Activated CD8-positive, alpha-beta memory T cell treated with anti-CD3 and anti-CD28 coated beads, Interleukin-2, amount 10 ng/mL, durations not matched to agents 7 days and 5 days (primary cell): ENCODE data around the gene CCDC69. TPM values are rescaled to one million over a fixed set of nuclear protein-coding genes. Genes with fewer than 3 reads are reported as not detected.
A peak's percentile ranks its signal among the peaks of the same experiment; 100 is the strongest.

Experiments used
- ATAC-seq: fragments of 150-1000 bp; cut with Tn5 transposase; one replicate; pipeline ENCODE4 v1.10.0; 2021; ENCODE audit warnings: moderate library complexity
- CTCF ChIA-PET: fragments of 350-600 bp; sonication (Branson Sonifier 250); formaldehyde crosslinking; loops from one replicate; lab custom pipeline; 2021; ENCODE audit warnings: antibody characterized with exemption; lab: Charles Lee
- DNase-seq: peaks from one replicate; pipeline ENCODE4 v3.0.0-alpha.2; 2020
- H3K27ac Mint-ChIP-seq: one replicate; pipeline ENCODE4 v1.8.0; 2021; ENCODE audit warnings: mild to moderate bottlenecking, mixed read lengths
- H3K27me3 Mint-ChIP-seq: one replicate; pipeline ENCODE4 v1.8.0; 2021; ENCODE audit warnings: mixed read lengths
- H3K36me3 Mint-ChIP-seq: one replicate; pipeline ENCODE4 v1.8.0; 2021; ENCODE audit warnings: mild to moderate bottlenecking, mixed read lengths
- H3K4me1 Mint-ChIP-seq: one replicate; pipeline ENCODE4 v1.8.0; 2021; ENCODE audit warnings: mixed read lengths
- H3K4me3 Mint-ChIP-seq: one replicate; pipeline ENCODE4 v1.8.0; 2021; ENCODE audit warnings: mild to moderate bottlenecking, moderate library complexity, mixed read lengths
- H3K9me3 Mint-ChIP-seq: one replicate; pipeline ENCODE4 v1.8.0; 2022; ENCODE audit warnings: low read depth, mixed read lengths
- total RNA-seq, 2 experiments: library from RNA; stranded (reverse); gene quantifications; one replicate each; pipeline ENCODE4 v1.2.3, GENCODE V29; 2021

The CCDC69 gene
- total RNA-seq, 2 experiments from 2014 or later = 73.1 to 89.1 TPM

DNA sequence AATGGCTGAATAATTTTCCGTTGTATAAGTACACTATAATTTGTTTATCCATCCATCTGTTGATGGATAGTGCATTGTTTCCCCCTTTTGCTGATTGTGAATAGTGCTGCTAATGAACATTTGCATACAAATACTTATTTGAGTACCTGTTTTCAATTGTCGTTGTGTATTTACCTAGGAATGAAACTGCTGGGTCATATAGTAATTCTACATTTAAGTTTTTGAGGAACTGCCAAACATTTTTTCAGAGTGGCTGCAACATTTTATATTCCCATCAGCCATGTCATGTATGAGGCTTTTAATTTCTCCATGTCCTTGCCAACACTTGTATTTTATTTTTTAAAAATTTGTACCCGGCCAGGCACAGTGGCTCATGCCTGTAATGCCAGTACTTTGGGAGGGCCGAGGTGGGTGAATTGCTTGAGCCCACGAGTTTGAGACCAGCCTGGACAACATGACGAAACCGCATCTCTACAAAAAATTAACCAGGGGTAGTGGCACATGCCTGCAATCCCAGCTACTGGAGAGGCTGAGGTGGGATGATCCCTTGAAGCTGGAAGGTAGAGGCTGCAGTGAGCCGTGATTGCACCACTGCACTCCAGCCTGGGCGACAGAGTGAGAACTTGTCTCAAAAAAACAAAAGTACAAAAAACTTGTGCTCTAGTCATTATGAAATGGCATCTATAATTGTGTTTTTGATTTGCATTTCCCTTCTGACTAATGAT is 64.1 kb downstream of the CCDC69 start:
- peak overlapping the region; percentile 17 for H3K27ac Mint-ChIP-seq
- H3K27me3 Mint-ChIP-seq = no peaks in the 10 kb centered on the region
- peaks cover 20% of the 10 kb centered on the region for H3K4me1 Mint-ChIP-seq
- no peak for DNase-seq
- no peaks in the 10 kb centered on the region for H3K9me3 Mint-ChIP-seq
- H3K4me3 Mint-ChIP-seq = no peak overlapping the region
- CTCF ChIA-PET = interaction anchor here (0.6 to 8.6 kb wide), 5 partner anchors 33 to 79 kb away, joined by 3 to 90 read pairs (median 14); no protein-coding TSS in a partner anchor
- no peak for ATAC-seq
- H3K36me3 Mint-ChIP-seq = peaks cover 8% of the 10 kb centered on the region

DNA sequence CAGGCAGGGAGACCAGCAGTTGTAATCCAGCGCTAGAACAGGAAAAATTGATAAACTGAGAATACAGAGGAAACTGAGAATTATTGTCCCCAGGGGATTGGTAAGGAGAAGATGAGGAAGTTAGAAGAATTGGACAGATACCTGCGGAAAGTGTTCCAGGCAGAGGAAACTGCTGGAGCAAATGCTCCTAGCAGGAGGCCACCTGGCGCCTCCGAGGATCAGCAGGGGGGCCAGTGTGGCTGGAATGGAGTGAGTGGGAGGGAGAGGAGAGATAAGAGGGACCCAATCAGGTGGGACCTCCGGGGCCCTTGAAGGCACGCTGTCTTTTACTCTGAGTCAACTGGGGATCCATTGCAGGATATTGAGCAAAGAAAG is 65.6 kb downstream of the CCDC69 start:
- peak overlapping the region; percentile 94 for H3K27ac Mint-ChIP-seq
- no peaks in the 10 kb centered on the region for H3K27me3 Mint-ChIP-seq
- ATAC-seq (no peak), DNase-seq (no peak)
- no peaks in the 10 kb centered on the region for H3K9me3 Mint-ChIP-seq
- H3K4me1 Mint-ChIP-seq = peaks cover 29% of the 10 kb centered on the region
- H3K4me3 Mint-ChIP-seq = peak overlapping the region; percentile 94
- H3K36me3 Mint-ChIP-seq = peaks cover 20% of the 10 kb centered on the region
- CTCF ChIA-PET = interaction anchor here (0.6 to 3.4 kb wide), 10 partner anchors 8 to 106 kb away, joined by 3 to 30 read pairs (median 4); no protein-coding TSS in a partner anchor

DNA sequence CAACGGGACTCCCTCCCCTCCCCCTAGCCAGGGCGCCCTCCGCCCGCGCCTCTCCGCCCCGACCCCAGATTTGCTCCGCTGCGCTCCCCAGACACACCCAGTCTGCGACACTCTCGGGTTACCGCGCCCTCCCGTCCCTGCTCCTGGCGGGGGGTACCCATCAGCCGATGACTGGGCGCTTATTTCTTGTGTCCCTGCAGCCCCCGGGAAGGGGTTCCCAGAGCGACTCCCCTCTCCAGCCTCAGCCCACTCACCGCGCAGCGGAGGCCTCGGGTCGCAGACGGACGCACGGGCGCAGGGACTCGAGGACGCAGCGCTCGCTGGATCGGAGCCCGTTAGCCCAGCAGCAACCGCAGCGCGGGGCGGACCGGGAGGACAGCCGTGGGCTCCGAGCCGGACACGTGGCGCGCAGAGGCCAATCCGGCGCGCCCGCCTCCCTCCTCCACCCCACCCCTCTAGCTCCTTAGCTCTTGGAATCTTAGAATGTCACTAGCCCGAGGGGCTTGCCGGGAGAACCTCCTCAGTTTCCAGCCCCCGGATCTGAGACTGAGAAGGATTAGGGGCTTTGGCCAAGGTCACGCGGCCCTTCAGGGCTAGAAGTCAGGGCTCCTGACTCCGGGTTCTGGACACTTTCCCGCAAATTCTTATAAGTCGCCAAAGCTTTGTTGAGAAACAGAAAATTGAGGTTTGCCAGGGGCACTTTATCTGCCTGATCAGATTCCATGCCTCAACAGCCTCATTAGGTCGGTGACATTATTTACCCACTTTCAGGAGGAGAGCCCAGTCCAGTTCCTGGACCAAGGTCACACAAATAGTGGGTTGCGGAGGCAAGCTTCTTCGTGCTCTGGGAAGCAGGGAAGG is 66.2 kb downstream of the CCDC69 start, which contains the start of gene ANXA6:
Gene ANXA6, minus strand, starts transcription at position 354 of the 861 bp plus-strand sequence. CDS start 9,878 bp downstream, outside the sequence.
- Mint-ChIP-seq H3K27ac (peak within 1 kb of the TSS; percentile 94), H3K4me1 (peaks cover 36% of the 10 kb centered on the region), H3K27me3 (no peaks in the 10 kb centered on the region), H3K36me3 (peaks cover 25% of the 10 kb centered on the region), H3K9me3 (no peaks in the 10 kb centered on the region), H3K4me3 (peak within 1 kb of the TSS; percentile 94)
- peak; percentile 81 for DNase-seq
- peak; percentile 79 for ATAC-seq
- CTCF ChIA-PET = interaction anchor here (0.6 to 3.4 kb wide), 16 partner anchors 7 to 110 kb away, joined by 3 to 30 read pairs (median 4); no protein-coding TSS in a partner anchor

DNA sequence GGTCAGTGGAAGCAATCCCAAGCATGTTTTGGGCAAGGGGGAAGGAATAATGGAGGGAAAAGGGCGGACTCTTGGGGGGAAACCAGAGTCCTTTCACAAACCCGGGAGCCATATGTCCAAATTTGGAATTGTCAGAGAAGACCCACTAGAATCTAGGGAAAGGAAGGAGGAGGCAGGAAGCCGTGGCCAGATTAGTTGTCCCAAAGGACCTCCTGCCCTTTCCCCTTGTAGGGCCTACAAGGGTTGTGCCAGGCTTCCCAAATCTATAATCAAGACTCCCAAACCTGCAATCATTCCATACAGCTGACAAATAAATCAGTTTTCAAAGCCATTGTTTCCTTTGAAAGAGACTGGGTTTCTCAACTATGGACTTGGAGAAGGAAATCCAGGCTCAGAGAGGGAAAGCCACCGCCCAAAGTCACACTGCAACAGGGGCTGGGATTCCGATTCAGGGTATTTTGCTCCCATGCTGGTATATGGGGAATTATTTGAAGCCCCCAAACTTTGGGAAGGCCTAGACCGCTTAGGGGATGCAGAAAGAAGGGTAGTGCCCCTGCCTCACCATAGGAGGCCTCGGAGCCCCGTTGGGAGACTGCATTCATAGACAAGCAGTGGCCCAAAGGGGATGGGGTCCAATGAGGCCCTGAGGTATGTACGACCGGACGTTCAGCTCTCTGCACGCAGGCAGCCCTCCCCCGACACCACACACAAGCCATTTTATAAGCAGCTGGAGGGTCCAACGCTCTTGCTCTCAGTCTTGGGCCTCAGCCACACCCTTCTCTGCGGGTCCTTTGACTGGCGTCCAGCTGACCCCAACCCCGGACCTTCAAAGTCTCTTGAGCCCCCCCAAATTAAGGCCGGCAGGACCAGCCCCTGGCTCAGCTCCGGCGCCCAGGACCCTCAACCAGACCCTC is 67.1 kb downstream of the CCDC69 start:
- CTCF ChIA-PET = interaction anchor here (1.0 to 3.4 kb wide), 14 partner anchors 8 to 109 kb away, joined by 3 to 30 read pairs (median 7); no protein-coding TSS in a partner anchor
- peak overlapping the region; percentile 94 for H3K4me3 Mint-ChIP-seq
- peaks cover 32% of the 10 kb centered on the region for H3K36me3 Mint-ChIP-seq
- H3K27me3 Mint-ChIP-seq = no peaks in the 10 kb centered on the region
- no peaks in the 10 kb centered on the region for H3K9me3 Mint-ChIP-seq
- peak overlapping the region; percentile 94 for H3K27ac Mint-ChIP-seq
- peak; percentile 4 for ATAC-seq
- DNase-seq = peak; percentile 66
- peaks cover 45% of the 10 kb centered on the region for H3K4me1 Mint-ChIP-seq

DNA sequence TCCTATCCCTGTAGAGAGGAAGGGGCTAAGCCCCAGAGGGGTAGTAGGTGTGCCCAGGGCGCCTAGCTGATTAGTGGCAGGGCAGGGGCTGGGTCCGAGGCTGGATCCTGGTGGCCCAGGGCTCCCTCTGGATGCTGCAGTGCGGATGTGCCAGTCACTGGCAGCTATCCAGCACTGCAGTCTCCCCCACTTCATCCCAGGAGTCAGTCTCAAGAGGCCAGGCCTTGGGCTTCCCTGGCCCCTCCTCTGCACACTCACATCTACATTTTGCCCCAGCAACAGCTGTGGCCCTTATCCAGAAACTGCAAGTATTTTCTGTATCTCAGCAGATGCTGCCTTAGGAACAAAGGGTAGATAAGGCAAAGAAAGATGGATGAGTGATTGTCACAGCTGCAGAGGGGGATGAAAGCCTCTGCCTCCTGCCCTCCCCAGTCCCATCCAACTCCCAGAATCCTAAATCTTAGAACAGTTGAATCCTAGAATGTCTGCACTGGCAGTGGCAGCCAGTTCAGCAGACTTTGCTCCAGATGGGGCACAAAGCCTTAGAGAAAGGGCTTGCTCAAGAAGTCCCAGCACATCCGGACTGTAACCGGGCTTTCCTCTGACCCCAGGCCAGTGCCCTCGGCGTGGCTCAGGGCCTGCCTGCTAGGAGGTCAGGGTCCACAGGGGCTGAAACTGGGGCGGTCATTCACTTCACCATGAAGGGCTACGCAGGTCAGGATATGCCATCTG is 68.0 kb downstream of the CCDC69 start:
- Mint-ChIP-seq H3K4me3 (peak overlapping the region; percentile 94), H3K4me1 (peaks cover 53% of the 10 kb centered on the region), H3K36me3 (peaks cover 35% of the 10 kb centered on the region), H3K9me3 (no peaks in the 10 kb centered on the region), H3K27ac (peak overlapping the region; percentile 94), H3K27me3 (no peaks in the 10 kb centered on the region)
- peak; percentile 60 for DNase-seq
- ATAC-seq = peak; percentile 13
- CTCF ChIA-PET = interaction anchor here (0.6 to 3.4 kb wide), 7 partner anchors 9 to 372 kb away, joined by 3 to 20 read pairs (median 8); no protein-coding TSS in a partner anchor

DNA sequence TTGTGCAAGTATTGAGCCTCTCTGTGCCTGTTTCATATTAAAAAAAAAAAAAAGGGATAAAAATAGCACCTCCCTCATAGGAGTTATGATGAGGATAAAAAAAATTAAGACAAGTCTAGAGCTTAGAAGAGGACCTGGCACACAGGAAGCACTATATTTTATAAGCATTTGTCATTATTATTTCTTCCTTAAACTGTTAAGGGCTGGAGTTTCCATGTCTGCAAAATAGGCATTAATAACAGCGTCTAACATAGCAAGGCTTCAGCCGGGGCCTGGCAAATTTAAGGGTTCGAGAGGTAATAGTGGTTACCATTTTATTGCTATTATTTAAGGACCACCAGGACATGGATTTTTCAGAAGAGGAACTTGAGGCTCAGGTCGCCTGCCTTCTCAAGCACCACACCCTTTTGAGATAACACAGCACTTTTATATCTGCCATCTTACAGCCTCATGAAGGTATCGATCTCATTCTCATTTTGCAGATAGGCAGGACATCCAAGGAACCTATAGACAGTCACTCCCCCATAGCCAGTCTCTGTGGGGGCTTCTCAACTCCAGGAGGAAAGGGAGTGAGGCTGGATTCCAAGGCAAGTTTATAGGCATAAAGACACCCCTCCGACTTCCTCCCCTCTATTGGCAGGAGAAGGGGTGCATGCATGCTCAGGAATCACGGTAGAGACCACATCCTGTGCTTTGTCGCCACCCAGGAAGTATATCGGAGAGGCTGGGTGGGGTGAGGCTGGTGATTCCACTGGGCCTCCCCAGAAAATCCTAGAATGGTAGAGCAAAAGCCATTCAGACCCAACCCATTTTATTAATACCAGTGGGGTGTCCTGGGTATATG is 68.7 kb downstream of the CCDC69 start:
- CTCF ChIA-PET = interaction anchor here (0.8 to 3.4 kb wide), 8 partner anchors 9 to 103 kb away, joined by 3 to 20 read pairs (median 7); partner anchors contain the start of gene GM2A
- Mint-ChIP-seq H3K4me3 (peak overlapping the region; percentile 94), H3K27me3 (no peaks in the 10 kb centered on the region), H3K36me3 (peaks cover 37% of the 10 kb centered on the region), H3K4me1 (peaks cover 61% of the 10 kb centered on the region), H3K9me3 (no peaks in the 10 kb centered on the region), H3K27ac (peak overlapping the region; percentile 94)
- ATAC-seq (peak; percentile 43), DNase-seq (peak; percentile 87)

DNA sequence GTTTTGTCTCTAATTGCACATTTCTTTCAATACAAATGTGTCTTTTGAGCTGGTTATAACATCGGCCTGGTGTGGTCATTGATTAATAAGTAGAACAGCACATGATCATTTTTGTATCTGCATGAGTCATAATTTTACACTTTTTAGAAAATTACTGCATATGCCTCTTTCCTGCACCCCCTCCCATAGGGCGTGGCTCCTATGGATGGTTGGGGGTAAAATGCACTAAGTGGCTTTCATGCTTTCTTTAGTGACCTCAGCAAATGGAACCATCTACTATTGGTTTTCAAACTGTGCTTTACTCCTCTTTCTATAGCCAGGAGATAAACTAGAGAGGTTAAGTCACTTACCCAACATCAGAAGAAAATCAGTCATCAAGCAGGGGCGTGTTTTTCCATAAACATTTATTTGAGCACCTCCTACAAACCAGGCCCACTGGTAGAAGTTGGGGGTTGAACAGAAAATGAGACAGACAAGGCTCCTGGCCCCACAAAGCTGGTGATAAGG is 70.1 kb downstream of the CCDC69 start:
- H3K27ac Mint-ChIP-seq = peak overlapping the region; percentile 89
- no peaks in the 10 kb centered on the region for H3K27me3 Mint-ChIP-seq
- H3K4me3 Mint-ChIP-seq = peak overlapping the region; percentile 62
- H3K9me3 Mint-ChIP-seq = no peaks in the 10 kb centered on the region
- peak; percentile 72 for DNase-seq
- ATAC-seq = peak; percentile 1
- peaks cover 67% of the 10 kb centered on the region for H3K4me1 Mint-ChIP-seq
- peaks cover 41% of the 10 kb centered on the region for H3K36me3 Mint-ChIP-seq
- CTCF ChIA-PET = interaction anchor here (1.2 to 2.9 kb wide), 6 partner anchors 10 to 60 kb away, joined by 3 to 20 read pairs (median 5); no protein-coding TSS in a partner anchor

DNA sequence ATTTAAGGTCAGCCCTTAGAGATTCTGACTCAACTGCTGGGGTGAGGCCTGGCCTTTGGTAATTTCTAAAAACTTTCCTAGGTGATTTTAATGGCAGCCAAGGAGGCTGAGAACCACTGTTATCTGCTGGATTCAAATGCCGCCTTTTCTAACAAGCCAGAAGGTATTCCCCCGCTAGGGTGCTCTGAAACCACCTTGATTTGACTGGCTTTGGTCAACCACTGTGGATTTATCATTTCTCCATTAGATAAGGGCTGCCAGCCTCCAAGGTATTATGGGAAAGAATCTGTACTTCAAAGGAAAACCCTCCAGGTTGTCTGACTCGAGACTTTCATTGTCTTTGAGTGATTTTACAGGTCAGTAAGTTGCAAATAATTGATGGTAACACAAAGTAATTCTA is 70.6 kb downstream of the CCDC69 start:
- CTCF ChIA-PET = interaction anchor here (1.2 to 19.8 kb wide), 7 partner anchors 10 to 61 kb away, joined by 3 to 205 read pairs (median 6); no protein-coding TSS in a partner anchor
- ATAC-seq (no peak), DNase-seq (no peak)
- Mint-ChIP-seq H3K27ac (peak overlapping the region; percentile 89), H3K27me3 (no peaks in the 10 kb centered on the region), H3K36me3 (peaks cover 46% of the 10 kb centered on the region), H3K4me1 (peaks cover 67% of the 10 kb centered on the region), H3K9me3 (no peaks in the 10 kb centered on the region), H3K4me3 (peak overlapping the region; percentile 62)

DNA sequence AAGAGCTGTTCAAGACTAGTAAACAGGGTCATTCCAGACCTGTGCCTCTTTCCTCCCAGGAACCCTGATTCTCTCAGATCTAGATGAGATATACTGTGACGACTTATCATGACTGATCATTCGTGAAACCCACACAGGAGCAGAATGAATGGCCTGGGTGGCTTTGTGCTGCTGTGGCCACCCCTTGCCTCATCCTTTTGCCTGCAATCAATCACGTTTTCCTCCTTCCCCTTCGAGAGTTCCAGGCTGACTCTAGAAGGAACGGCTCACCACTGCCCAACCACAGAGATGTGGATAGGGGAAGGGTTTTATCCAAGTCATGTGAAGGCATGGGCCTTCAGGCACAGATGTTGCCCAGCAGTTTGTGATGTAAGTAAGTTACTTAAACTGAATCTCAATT is 72.1 kb downstream of the CCDC69 start:
- CTCF ChIA-PET = interaction anchor here (0.6 to 19.8 kb wide), 4 partner anchors 10 to 25 kb away, joined by 4 to 205 read pairs (median 18); no protein-coding TSS in a partner anchor
- Mint-ChIP-seq H3K9me3 (no peaks in the 10 kb centered on the region), H3K36me3 (peaks cover 60% of the 10 kb centered on the region), H3K27ac (peak overlapping the region; percentile 89), H3K27me3 (no peaks in the 10 kb centered on the region), H3K4me1 (peaks cover 76% of the 10 kb centered on the region), H3K4me3 (peak overlapping the region; percentile 62)
- ATAC-seq (peak; percentile 30), DNase-seq (peak; percentile 86)

DNA sequence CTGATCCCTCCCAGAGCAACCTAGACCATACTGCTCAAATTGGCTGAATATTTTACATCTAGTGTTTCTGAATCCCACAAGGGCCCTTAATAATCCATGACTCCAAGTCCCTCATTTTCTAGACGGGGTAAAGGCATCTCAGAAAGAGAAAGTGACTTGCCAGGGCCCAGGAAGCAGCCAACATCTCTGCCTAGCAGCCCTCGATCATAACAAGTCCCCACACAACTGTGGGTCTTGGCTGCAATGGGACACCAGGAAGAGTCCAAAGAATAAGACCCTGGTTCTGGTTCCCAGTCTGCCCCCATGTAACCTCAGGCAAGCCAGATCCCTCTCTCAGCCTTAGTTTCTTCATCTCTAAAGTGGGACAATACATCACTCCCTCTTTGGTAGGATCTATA is 72.6 kb downstream of the CCDC69 start:
- Mint-ChIP-seq H3K27me3 (no peaks in the 10 kb centered on the region), H3K4me1 (peaks cover 80% of the 10 kb centered on the region), H3K4me3 (peak overlapping the region; percentile 62), H3K36me3 (peaks cover 61% of the 10 kb centered on the region), H3K9me3 (no peaks in the 10 kb centered on the region), H3K27ac (peak overlapping the region; percentile 89)
- DNase-seq (no peak), ATAC-seq (no peak)
- CTCF ChIA-PET = interaction anchor here (1.1 to 19.8 kb wide), 5 partner anchors 10 to 100 kb away, joined by 5 to 205 read pairs (median 16); no protein-coding TSS in a partner anchor
